GM12878 (cell line): ENCODE measurements around the gene DLG4. TPM values are rescaled to one million over a fixed set of nuclear protein-coding genes. Genes with fewer than 3 reads are reported as not detected.

Experiments
- ATAC-seq: fragments of 200-7000 bp; cut with Tn5 transposase; 3 replicates; pipeline ENCODE4 v1.9.1; 2020; ENCODE audit warnings: mild to moderate bottlenecking, moderate library complexity
- BruUV-seq: library from RNA; stranded (reverse); fragments of 400-500 nt; replicated peaks from 2 replicates; lab custom pipeline; 2021; lab: Mats Ljungman, UMichigan
- CTCF ChIA-PET: fragments of 300-600 bp; sonication (Branson Sonifier 250); formaldehyde crosslinking; extraction: SDS; loops from one replicate; lab custom pipeline; 2021; ENCODE audit warnings: inconsistent platforms; lab: Yijun Ruan, JAX
- POLR2A ChIA-PET: fragments of 350-600 bp; formaldehyde crosslinking; extraction: SDS; loops from one replicate; lab custom pipeline; 2021; ENCODE audit warnings: inconsistent platforms; lab: Charles Lee
- RAD21 ChIA-PET: fragments of 300-600 bp; sonication (Branson Sonifier 250); formaldehyde crosslinking; loops from one replicate; lab custom pipeline; 2023; ENCODE audit warnings: antibody characterized with exemption; ENCODE audit not compliant: unreplicated experiment; lab: Charles Lee
- SMC1A ChIA-PET: fragments of 300-600 bp; sonication (Branson Sonifier 250); formaldehyde crosslinking; loops from one replicate; lab custom pipeline; 2023; ENCODE audit not compliant: unreplicated experiment, uncharacterized antibody; lab: Charles Lee
- DNase-seq: peaks from one replicate; pipeline ENCODE4 v3.0.0-alpha.2; 2011; ENCODE audit warnings: low read depth, low spot score
- FAIRE-seq: peaks from 3 replicates; lab custom pipeline; 2011; peaks lifted over from hg19 to GRCh38; lab: Jason Lieb, UNC
- H2AFZ ChIP-seq: 2 replicates; pipeline ENCODE4 v1.6.0; 2011; ENCODE audit warnings: low read depth, low read length, control low read depth; ENCODE audit not compliant: control insufficient read depth
- H3K27ac ChIP-seq: 2 replicates; pipeline ENCODE4 v1.5.1; 2011; ENCODE audit warnings: control low read depth; ENCODE audit not compliant: control insufficient read depth, insufficient read depth
- H3K27me3 ChIP-seq, 2 experiments: replicated peaks in 1 of 2; 2 replicates each; pipeline versions ENCODE4 v1.6.0 to v1.6.1; 2011; ENCODE audit warnings: low read length in 1 of 2; ENCODE audit not compliant: control insufficient read depth in 2 of 2, insufficient read depth in 2 of 2
- H3K36me3 ChIP-seq, 2 experiments: 2 replicates each; pipeline ENCODE4 v1.5.1; 2011; ENCODE audit warnings: low read length in 1 of 2; ENCODE audit not compliant: control insufficient read depth in 2 of 2, insufficient read depth in 2 of 2
- H3K4me1 ChIP-seq: 2 replicates; pipeline ENCODE4 v1.6.1; 2011; ENCODE audit warnings: mild to moderate bottlenecking, low read length, moderate library complexity, mixed read lengths; ENCODE audit not compliant: control insufficient read depth, insufficient read depth
- H3K4me2 ChIP-seq: 2 replicates; pipeline ENCODE4 v1.6.0; 2011; ENCODE audit warnings: control low read depth; ENCODE audit not compliant: control insufficient read depth, insufficient read depth
- H3K4me3 ChIP-seq: fragments of 200-600 bp; sonication (generic); 2 replicates; pipeline ENCODE4 v1.5.1; 2016
- H3K79me2 ChIP-seq: 2 replicates; pipeline ENCODE4 v1.6.0; 2011; ENCODE audit warnings: low read length; ENCODE audit not compliant: control insufficient read depth, insufficient read depth
- H3K9ac ChIP-seq: 2 replicates; pipeline ENCODE4 v1.8.0; 2011; ENCODE audit warnings: low read length, control low read depth, mixed read lengths; ENCODE audit not compliant: control insufficient read depth, insufficient read depth
- H3K9me3 ChIP-seq: replicated peaks from 3 replicates; pipeline ENCODE4 v1.5.1; 2011; ENCODE audit warnings: mild to moderate bottlenecking, low read length; ENCODE audit not compliant: control insufficient read depth, insufficient read depth
- H4K20me1 ChIP-seq: 2 replicates; pipeline ENCODE4 v1.6.0; 2011; ENCODE audit not compliant: control insufficient read depth, insufficient read depth
- ASH2L ChIP-seq: fragments of 300-600, 200-600 bp; sonication (generic); IDR thresholded peaks from 2 replicates; pipeline ENCODE4 v1.6.1; 2017; ENCODE audit warnings: low read depth, mild to moderate bottlenecking, borderline replicate concordance
- CBX5 ChIP-seq: sonication (generic); IDR thresholded peaks from 2 replicates; pipeline ENCODE4 v1.6.1; 2016; ENCODE audit warnings: low read depth, moderate library complexity, mild to moderate bottlenecking, inconsistent platforms
- CREB1 ChIP-seq: IDR thresholded peaks from 2 replicates; pipeline ENCODE4 v1.6.1; 2012; ENCODE audit warnings: low read depth, mild to moderate bottlenecking, inconsistent platforms
- EED ChIP-seq: sonication (generic); IDR thresholded peaks from 2 replicates; pipeline ENCODE4 v1.6.1; 2016; ENCODE audit warnings: antibody characterized with exemption, low read depth
- ESRRA ChIP-seq: IDR thresholded peaks from 2 replicates; pipeline ENCODE4 v1.6.1; 2012; ENCODE audit warnings: mild to moderate bottlenecking, low read length, improper control_type of control experiment
- IKZF1 ChIP-seq: fragments of 450-650 bp; conservative IDR thresholded peaks from 2 replicates; pipeline ENCODE4 v1.6.1; 2017; ENCODE audit warnings: antibody characterized with exemption, mild to moderate bottlenecking
- IKZF2 ChIP-seq, 2 experiments: fragments of 450-650 bp; IDR thresholded peaks; 2 replicates each; pipeline ENCODE4 v1.6.1; 2017; ENCODE audit warnings: mild to moderate bottlenecking in 2 of 2, moderate library complexity in 2 of 2
- KAT2A ChIP-seq: conservative IDR thresholded peaks from 2 replicates; pipeline ENCODE4 v1.6.1; 2011; ENCODE audit warnings: low read depth, low read length; ENCODE audit not compliant: control insufficient read depth
- MTA3 ChIP-seq: IDR thresholded peaks from 2 replicates; pipeline ENCODE4 v1.6.1; 2012; ENCODE audit warnings: low read length, inconsistent platforms, borderline replicate concordance
- SIX5 ChIP-seq: IDR thresholded peaks from 2 replicates; pipeline ENCODE4 v1.6.1; 2011; ENCODE audit warnings: mild to moderate bottlenecking, low read depth, low read length, moderate library complexity; ENCODE audit not compliant: severe bottlenecking
- SREBF1 ChIP-seq: IDR thresholded peaks from 2 replicates; pipeline ENCODE4 v1.6.1; 2012; ENCODE audit warnings: mild to moderate bottlenecking, low read length
- ZNF622 ChIP-seq: fragments of 450-650 bp; IDR thresholded peaks from 2 replicates; pipeline ENCODE4 v1.6.1; 2017; ENCODE audit warnings: mild to moderate bottlenecking, inconsistent platforms
- WGBS: methylation state at CpG from one replicate; pipeline ENCODE4 v1.1.6; 2016; ENCODE audit warnings: low lambda C conversion rate; ENCODE audit not compliant: insufficient replicate concordance, insufficient coverage; ENCODE audit errors: missing lambda C conversion rate; 5-methylcytosine and 5-hydroxymethylcytosine counted together
- in situ Hi-C: fragments of 300-500 bp; cut with MboI; formaldehyde crosslinking; loops from 9 replicates; pipeline ENCODE4 v1.14.3; 2018; ENCODE audit warnings: mixed read lengths
- intact Hi-C: fragments of 100-400 bp; cut with micrococcal nuclease; formaldehyde crosslinking; loops from one replicate; pipeline ENCODE4 v1.14.2; 2022; ENCODE audit not compliant: unreplicated experiment
- polyA plus RNA-seq, 11 experiments: library from polyadenylated mRNA; depleted of rRNA in 4 of 11; unstranded in 6 of 11; stranded (reverse) in 5 of 11; fragments of >200 nt; fragmentation: Nextera tagmentation in 4 of 11; fragmentation: Illumina TruSeq in 1 of 11; extraction: Ambion mirVana in 4 of 11; extraction: Trizol in 1 of 11; gene quantifications; 1 replicate in 1 of 11; 2 replicates in 10 of 11; pipeline versions ENCODE4 v1.2.1 to v1.2.3, GENCODE V29; 2011 to 2016; ENCODE audit warnings: inconsistent platforms in 2 of 11, missing spikeins in 2 of 11, low read depth in 1 of 11
- total RNA-seq, 4 experiments: library from RNA; depleted of rRNA in 3 of 4; stranded (reverse); fragments of >200 nt in 3 of 4; fragmentation: Illumina TruSeq in 1 of 4; extraction: Trizol in 1 of 4; gene quantifications; 2 replicates each; pipeline versions ENCODE4 v1.2.1 to v1.2.3, GENCODE V29; 2013 to 2021
- TF ChIP-seq, protein P1 (sequence below): fragments of 150-350 bp; IDR thresholded peaks from 2 replicates; pipeline ENCODE4 v1.6.1; 2016; ENCODE audit warnings: low read depth, low read length
- TF ChIP-seq, protein P2 (sequence below): fragments of 450-650 bp; IDR thresholded peaks from 2 replicates; pipeline ENCODE4 v1.6.1; 2017; ENCODE audit warnings: low read depth, mild to moderate bottlenecking, moderate library complexity

DLG4 gene
- total and polyA plus RNA-seq, 10 of the 15 experiments (the other 5 are each of a cell fraction or from before 2014, with no cell fraction given) = 0.07 to 4.1 (median 1.3) TPM

DNA sequence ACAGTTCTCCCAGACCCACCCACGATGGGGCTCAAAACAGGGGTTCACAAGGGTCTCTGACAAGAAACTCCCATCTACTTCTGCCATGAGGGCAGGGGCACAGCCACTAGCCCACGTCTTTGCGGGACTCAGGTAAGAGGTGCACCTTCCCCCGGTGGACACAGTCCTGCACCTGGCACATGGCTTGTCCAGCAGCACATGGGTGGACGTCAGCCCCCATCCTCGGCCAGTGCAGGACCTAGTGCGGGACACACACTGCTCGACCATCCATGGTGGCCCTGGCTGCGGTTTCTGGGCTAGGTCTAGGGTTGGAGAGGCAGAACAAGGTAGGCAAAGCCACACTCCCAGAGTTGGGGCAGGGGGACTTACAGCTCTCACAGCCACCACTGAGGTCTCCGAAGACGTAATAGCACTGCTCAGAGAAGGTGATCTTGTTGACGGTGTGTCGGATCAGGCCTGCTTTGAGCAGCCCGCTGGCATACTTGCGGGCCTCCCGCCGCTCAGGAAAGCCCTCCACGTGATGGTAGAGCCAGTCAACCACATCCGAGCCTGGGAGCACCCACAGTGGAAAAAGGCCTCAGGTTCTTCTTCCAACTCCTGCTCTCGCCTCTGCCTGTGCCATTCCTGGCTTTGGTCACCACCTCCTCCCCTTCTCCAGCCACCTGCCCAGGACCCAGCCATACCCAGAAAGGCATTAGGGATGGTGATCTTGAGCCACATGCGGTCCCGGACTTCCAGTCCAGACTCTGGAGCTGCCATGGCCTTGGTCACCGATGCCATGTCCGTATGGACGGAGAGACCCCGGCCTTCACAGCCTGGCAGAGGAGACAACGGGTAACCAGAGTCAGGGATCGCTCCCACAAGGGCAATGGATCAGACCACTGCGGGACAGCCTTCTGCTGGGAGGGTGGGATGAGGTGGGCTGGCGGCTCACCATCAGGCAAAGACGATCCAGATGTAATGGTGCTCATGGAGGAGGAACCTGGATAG lies 7.4 kb upstream of the DLG4 start:
- H2AFZ ChIP-seq = no peak overlapping the region
- intact Hi-C loops = no loop called here
- ATAC-seq (no peak), DNase-seq (no peak), FAIRE-seq (no peak)
- H3K9ac ChIP-seq = no peak overlapping the region
- H3K79me2 ChIP-seq = peaks cover 5% of the 10 kb centered on the region
- POLR2A ChIA-PET = no interaction called here
- CTCF ChIA-PET = no interaction called here
- SMC1A ChIA-PET = no interaction called here
- H3K4me3 ChIP-seq = no peak overlapping the region
- H3K4me2 ChIP-seq = no peak overlapping the region
- H3K27ac ChIP-seq = no peak overlapping the region
- RAD21 ChIA-PET = no interaction called here
- H3K36me3 ChIP-seq = peaks cover 27 to 31% of the 10 kb centered on the region in 2 experiments
- no peaks in the 10 kb centered on the region; the same call in 1 of the 2 replicates for H3K4me1 ChIP-seq
- in situ Hi-C loops = no loop called here
- BruUV-seq = no TSS peak
- 98% methylated on average over 31 of the region's 31 CpGs for WGBS
- H3K27me3 ChIP-seq = no peaks in the 10 kb centered on the region
- no peaks in the 10 kb centered on the region for H3K9me3 ChIP-seq
- H4K20me1 ChIP-seq = no peaks in the 10 kb centered on the region
- no peak for TF ChIP-seq SREBF1
- TF ChIP-seq EED = no peak
- TF ChIP-seq ESRRA = no peak
- no peak for TF ChIP-seq CBX5
- no peak for TF ChIP-seq ZNF622
- no peak for TF ChIP-seq IKZF2 (IDR thresholded peaks at IDR 0.05)
- TF ChIP-seq IKZF1 = no peak
- TF ChIP-seq, protein P1, sequence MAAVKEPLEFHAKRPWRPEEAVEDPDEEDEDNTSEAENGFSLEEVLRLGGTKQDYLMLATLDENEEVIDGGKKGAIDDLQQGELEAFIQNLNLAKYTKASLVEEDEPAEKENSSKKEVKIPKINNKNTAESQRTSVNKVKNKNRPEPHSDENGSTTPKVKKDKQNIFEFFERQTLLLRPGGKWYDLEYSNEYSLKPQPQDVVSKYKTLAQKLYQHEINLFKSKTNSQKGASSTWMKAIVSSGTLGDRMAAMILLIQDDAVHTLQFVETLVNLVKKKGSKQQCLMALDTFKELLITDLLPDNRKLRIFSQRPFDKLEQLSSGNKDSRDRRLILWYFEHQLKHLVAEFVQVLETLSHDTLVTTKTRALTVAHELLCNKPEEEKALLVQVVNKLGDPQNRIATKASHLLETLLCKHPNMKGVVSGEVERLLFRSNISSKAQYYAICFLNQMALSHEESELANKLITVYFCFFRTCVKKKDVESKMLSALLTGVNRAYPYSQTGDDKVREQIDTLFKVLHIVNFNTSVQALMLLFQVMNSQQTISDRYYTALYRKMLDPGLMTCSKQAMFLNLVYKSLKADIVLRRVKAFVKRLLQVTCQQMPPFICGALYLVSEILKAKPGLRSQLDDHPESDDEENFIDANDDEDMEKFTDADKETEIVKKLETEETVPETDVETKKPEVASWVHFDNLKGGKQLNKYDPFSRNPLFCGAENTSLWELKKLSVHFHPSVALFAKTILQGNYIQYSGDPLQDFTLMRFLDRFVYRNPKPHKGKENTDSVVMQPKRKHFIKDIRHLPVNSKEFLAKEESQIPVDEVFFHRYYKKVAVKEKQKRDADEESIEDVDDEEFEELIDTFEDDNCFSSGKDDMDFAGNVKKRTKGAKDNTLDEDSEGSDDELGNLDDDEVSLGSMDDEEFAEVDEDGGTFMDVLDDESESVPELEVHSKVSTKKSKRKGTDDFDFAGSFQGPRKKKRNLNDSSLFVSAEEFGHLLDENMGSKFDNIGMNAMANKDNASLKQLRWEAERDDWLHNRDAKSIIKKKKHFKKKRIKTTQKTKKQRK = no peak
- no peak for TF ChIP-seq KAT2A
- no peak for TF ChIP-seq MTA3
- TF ChIP-seq ASH2L = no peak
- TF ChIP-seq CREB1 = no peak
- TF ChIP-seq, protein P2, sequence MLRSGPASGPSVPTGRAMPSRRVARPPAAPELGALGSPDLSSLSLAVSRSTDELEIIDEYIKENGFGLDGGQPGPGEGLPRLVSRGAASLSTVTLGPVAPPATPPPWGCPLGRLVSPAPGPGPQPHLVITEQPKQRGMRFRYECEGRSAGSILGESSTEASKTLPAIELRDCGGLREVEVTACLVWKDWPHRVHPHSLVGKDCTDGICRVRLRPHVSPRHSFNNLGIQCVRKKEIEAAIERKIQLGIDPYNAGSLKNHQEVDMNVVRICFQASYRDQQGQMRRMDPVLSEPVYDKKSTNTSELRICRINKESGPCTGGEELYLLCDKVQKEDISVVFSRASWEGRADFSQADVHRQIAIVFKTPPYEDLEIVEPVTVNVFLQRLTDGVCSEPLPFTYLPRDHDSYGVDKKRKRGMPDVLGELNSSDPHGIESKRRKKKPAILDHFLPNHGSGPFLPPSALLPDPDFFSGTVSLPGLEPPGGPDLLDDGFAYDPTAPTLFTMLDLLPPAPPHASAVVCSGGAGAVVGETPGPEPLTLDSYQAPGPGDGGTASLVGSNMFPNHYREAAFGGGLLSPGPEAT = no peak
- no peak for TF ChIP-seq SIX5
